HEK293T (cell line): ENCODE results near the gene COX5B.

Experiments used
- ARNT ChIP-seq: fragments of 450-650 bp; IDR thresholded peaks from 2 replicates; pipeline ENCODE4 v1.6.1; 2017; ENCODE audit warnings: mild to moderate bottlenecking
- BHLHE40 ChIP-seq: fragments of 450-650 bp; IDR thresholded peaks from 2 replicates; pipeline ENCODE4 v1.6.1; 2016; ENCODE audit warnings: mild to moderate bottlenecking, moderate library complexity, borderline replicate concordance
- ELF4 ChIP-seq: fragments of 450-650 bp; IDR thresholded peaks from 2 replicates; pipeline ENCODE4 v1.6.1; 2017; ENCODE audit warnings: antibody characterized with exemption
- FOXA1 ChIP-seq: fragments of 450-650 bp; IDR thresholded peaks from 2 replicates; pipeline ENCODE4 v1.6.1; 2016; ENCODE audit warnings: mild to moderate bottlenecking
- FOXK2 ChIP-seq: fragments of 450-650 bp; IDR thresholded peaks from 2 replicates; pipeline ENCODE4 v1.6.1; 2016; ENCODE audit warnings: mild to moderate bottlenecking
- FOXM1 ChIP-seq: fragments of 450-650 bp; IDR thresholded peaks from 2 replicates; pipeline ENCODE4 v1.6.1; 2017; ENCODE audit warnings: mild to moderate bottlenecking, borderline replicate concordance
- HDGF ChIP-seq: fragments of 450-650 bp; IDR thresholded peaks from 2 replicates; pipeline ENCODE4 v1.6.1; 2017; ENCODE audit warnings: antibody characterized with exemption, borderline replicate concordance
- L3MBTL2 ChIP-seq: fragments of 450-650 bp; conservative IDR thresholded peaks from 2 replicates; pipeline ENCODE4 v1.6.1; 2016; ENCODE audit warnings: mild to moderate bottlenecking
- SP1 ChIP-seq: fragments of 450-650 bp; IDR thresholded peaks from 2 replicates; pipeline ENCODE4 v1.6.1; 2017
- SUZ12 ChIP-seq: fragments of 450-650 bp; IDR thresholded peaks from 2 replicates; pipeline ENCODE4 v1.6.1; 2016; ENCODE audit warnings: mild to moderate bottlenecking
- TARDBP ChIP-seq: fragments of 450-650 bp; IDR thresholded peaks from 2 replicates; pipeline ENCODE4 v1.6.1; 2016
- ZNF384 ChIP-seq: fragments of 450-650 bp; IDR thresholded peaks from 2 replicates; pipeline ENCODE4 v1.6.1; 2016

DNA sequence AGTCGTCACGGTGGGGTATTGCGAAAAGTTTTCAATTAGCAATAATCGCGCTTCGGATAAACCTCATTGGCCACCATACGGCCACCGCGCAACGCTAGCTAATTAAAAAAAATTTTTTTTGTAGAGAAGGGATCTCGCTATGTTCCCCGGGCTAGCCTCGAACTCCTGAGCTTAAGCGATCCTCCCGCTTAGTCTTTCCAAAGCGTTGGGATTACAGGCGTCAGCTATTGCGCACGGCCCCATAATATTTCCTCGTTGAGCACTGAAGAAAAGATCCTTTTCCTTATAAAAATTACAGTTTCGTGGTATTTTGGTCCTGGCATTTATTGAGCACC lies 18.7 kb downstream of the COX5B start:
- no peak for TF ChIP-seq ARNT
- no peak for TF ChIP-seq BHLHE40
- TF ChIP-seq SUZ12, result no peak
- TF ChIP-seq L3MBTL2, result no peak; the same call in 1 of the 2 replicates
- TF ChIP-seq ELF4, result no peak
- TF ChIP-seq SP1, result no peak
- no peak for TF ChIP-seq FOXA1
- no peak for TF ChIP-seq FOXM1
- TF ChIP-seq FOXK2, result no peak
- TF ChIP-seq ZNF384, result no peak
- TF ChIP-seq HDGF, result no peak
- no peak for TF ChIP-seq TARDBP
